ENCODE results near the gene NOTCH2. TPM values are rescaled to one million over a fixed set of nuclear protein-coding genes. Genes with fewer than 3 reads are reported as not detected.
A peak's percentile ranks its signal among the peaks of the same experiment; 100 is the strongest.
"Not testable (repeated sequence)": the region's sequence is repeated elsewhere in the genome, so short reads cannot be mapped to it uniquely, and the experiment has no call there.

Gene NOTCH2
- total RNA-seq = 10 to 100 TPM; 44.7 to 45.0 TPM
- long read RNA-seq, partial matches to known transcripts = 2 of 15 reads
- long read RNA-seq, other reads (novel, unspliced or antisense) = 13 of 15 reads

GRCh38 chr1:120069067-120069919 is at the start of gene NOTCH2:
NOTCH2 (minus strand) TSS chr1:120069662; CDS start chr1:120069406, 256 bp downstream.
- intact Hi-C loops (cut with DNase I) = not testable (repeated sequence)
- peak; percentile 69 for DNase-seq
- ATAC-seq = peak; percentile 84 to 92

GRCh38 chr1:120117371-120118177 is 48.1 kb upstream of the NOTCH2 start:
- ATAC-seq (peak; percentile 45 to 69), DNase-seq (peak; percentile 29)
- intact Hi-C loops (cut with DNase I) = not testable (repeated sequence)

DNA sequence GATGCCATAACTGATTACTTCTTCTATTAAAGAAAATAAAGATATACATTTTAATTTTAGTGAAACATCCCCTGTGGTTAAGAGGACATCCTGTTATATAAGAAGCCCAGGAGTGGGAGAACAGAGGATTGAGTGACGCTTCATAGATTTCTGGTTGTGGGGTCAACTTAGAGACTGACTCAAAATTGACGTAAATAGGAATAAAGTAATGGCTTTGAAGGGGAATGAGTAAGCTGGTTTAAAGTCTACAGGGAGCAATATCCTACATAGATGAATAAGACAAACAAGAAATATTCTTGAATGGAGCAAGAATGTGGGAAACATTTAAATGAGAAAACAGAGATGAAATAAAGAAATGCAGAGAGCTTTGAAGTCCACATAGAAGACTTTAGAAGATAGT is 46.6 kb upstream of the NOTCH2 start:
- intact Hi-C loops (cut with DNase I); ATAC-seq; DNase-seq: not testable (repeated sequence)

- ATAC-seq; DNase-seq; intact Hi-C loops (cut with DNase I): not testable (repeated sequence)
Observed at GRCh38 chr1:120113134-120113533, 43.7 kb upstream of the NOTCH2 start.

DNA sequence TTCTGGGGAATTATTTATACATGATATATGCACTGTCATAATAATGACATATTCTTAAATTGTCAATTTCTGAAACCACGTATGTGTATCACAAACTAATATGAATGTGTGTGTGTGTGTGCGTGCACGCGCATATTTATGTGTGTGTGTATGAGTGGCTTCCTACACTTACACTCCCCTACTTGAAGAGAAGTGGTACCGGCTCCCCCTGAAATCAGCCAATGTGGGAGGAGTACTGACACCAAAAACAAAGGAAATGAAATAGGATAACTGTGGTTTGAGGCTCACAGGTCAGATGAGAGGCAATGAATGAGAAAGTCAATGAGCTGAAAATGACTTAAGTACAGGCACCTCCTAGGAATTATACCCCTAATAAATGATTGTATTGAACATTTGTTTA is 42.8 kb upstream of the NOTCH2 start:
- DNase-seq; intact Hi-C loops (cut with DNase I): not testable (repeated sequence)
- peak in 1 of 2 donors; percentile 19 for ATAC-seq

DNA sequence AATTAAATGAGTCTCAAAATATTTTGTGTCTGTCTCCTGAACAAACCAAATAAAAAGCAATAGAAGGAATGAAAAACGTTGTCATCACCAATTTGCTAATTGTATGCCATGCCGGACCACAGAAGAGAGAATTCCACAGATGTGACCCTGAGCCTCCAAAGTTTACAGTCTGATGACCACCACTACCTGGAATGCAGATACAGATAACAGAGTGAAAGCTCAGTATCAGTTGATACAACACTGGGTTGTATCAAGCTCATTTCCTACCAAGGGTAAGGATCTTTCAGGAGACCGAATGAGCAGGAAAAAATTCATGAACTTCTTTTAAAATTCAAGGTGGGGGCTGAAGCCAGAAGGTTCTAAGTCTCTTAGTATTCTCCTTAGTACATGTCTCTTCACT is 42.3 kb upstream of the NOTCH2 start:
- DNase-seq; intact Hi-C loops (cut with DNase I): not testable (repeated sequence)
- ATAC-seq = peak in 1 of 2 donors; percentile 83

GRCh38 chr1:120111008-120111407 is 41.5 kb upstream of the NOTCH2 start:
- DNase-seq; intact Hi-C loops (cut with DNase I); ATAC-seq: not testable (repeated sequence)

- ATAC-seq; DNase-seq; intact Hi-C loops (cut with DNase I): not testable (repeated sequence)
Observed at GRCh38 chr1:120109656-120110055, 40.2 kb upstream of the NOTCH2 start.

DNA sequence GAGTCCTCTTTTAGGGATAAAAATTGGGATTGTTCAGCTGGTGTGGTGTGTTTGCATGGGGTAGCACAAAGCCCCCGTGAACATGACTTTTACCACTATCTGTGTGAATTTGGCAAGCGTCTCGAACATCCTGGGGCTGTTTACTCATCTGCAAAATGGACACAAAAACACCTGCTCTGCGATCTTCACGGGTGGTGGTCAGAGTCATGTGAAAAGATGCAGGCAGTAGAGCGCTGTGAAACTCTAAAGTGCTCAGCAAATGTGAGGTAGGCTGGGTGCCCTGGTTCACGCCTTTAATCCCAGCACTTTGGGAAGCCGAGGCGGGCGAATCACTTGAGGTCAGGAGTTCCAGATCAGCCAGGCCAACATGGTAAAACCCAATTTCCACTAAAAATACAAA is 39.7 kb upstream of the NOTCH2 start:
- ATAC-seq; DNase-seq; intact Hi-C loops (cut with DNase I): not testable (repeated sequence)

GRCh38 chr1:120105288-120105687 is 35.8 kb upstream of the NOTCH2 start:
- intact Hi-C loops (cut with DNase I); ATAC-seq; DNase-seq: not testable (repeated sequence)

- intact Hi-C loops (cut with DNase I); DNase-seq: not testable (repeated sequence)
- peak in 1 of 2 donors; percentile 44 for ATAC-seq
Observed at GRCh38 chr1:120103768-120104167, 34.3 kb upstream of the NOTCH2 start.

- DNase-seq; intact Hi-C loops (cut with DNase I); ATAC-seq: not testable (repeated sequence)
Observed at GRCh38 chr1:120101593-120101992, 32.1 kb upstream of the NOTCH2 start.

- DNase-seq; intact Hi-C loops (cut with DNase I): not testable (repeated sequence)
- peak in 1 of 2 donors; percentile 24 for ATAC-seq
Observed at GRCh38 chr1:120100590-120100989, 31.1 kb upstream of the NOTCH2 start.

DNA sequence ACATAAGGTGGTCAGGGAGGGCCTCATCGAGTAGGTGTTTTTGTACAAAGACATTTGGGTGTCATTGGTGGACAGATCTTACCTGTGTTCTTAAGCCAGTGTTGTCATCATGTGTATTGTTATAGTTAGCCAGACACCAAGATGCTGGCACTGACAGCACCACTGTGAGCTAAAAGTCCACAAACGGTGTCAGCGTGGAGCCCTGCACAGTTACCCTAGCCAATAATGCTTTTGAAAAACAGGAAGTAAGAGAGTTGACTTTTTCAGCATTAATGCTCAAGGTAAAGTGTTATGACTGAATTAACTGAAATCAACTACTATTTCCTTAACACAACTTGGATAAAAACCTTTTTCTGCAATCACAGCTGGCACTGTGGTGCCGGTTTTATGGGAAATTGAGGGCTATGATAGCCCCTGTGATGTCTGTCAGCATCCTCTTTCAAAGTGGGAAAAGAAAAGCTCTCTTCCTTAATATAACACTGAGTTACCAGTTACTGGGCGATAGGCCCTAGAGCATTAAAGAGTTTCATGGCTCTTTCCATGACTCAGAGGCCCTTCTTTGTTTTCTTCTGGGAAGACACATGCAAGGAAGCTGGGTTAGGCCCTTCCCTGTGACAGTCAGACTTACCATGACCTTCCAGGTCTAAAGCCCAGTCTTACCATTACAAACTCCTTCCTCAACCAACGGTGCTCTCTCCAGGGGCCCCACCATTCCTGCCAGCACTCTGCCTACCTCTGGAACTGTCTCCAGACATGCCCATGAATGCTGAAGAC is 29.7 kb upstream of the NOTCH2 start:
- DNase-seq; ATAC-seq; intact Hi-C loops (cut with DNase I): not testable (repeated sequence)

- intact Hi-C loops (cut with DNase I) = not testable (repeated sequence)
Observed at GRCh38 chr1:120096981-120097545, 27.6 kb upstream of the NOTCH2 start.

GRCh38 chr1:120093548-120094181 is 24.2 kb upstream of the NOTCH2 start:
- ATAC-seq; DNase-seq; intact Hi-C loops (cut with DNase I): not testable (repeated sequence)

More at GRCh38 chr1:120096981-120097545, 27.6 kb upstream of the NOTCH2 start:
- not testable (repeated sequence) for ATAC-seq, DNase-seq

Data from left cardiac atrium (tissue), 4 donors.